HUES6 (cell line): Measurements from ENCODE around the gene GLI3.

Experiments
- H3K27ac ChIP-seq: 2 replicates; pipeline ENCODE4 v1.7.0; 2013; ENCODE audit warnings: low read depth, mild to moderate bottlenecking, low read length, inconsistent platforms
- H3K27me3 ChIP-seq: 2 replicates; pipeline ENCODE4 v1.6.1; 2013; ENCODE audit warnings: low read length; ENCODE audit not compliant: control insufficient read depth, insufficient read depth
- H3K36me3 ChIP-seq: 2 replicates; pipeline ENCODE4 v1.6.1; 2013; ENCODE audit warnings: low read length; ENCODE audit not compliant: control insufficient read depth, insufficient read depth
- H3K4me1 ChIP-seq: 2 replicates; pipeline ENCODE4 v1.6.1; 2013; ENCODE audit warnings: low read length; ENCODE audit not compliant: control insufficient read depth, insufficient read depth
- H3K4me3 ChIP-seq: 2 replicates; pipeline ENCODE4 v1.5.1; 2013; ENCODE audit warnings: low read depth, low read length
- H3K9ac ChIP-seq: one replicate; pipeline ENCODE4 v1.6.1; 2013; ENCODE audit warnings: mild to moderate bottlenecking, low read length
- H3K9me3 ChIP-seq: 2 replicates; pipeline ENCODE4 v1.6.1; 2013; ENCODE audit warnings: low read depth, low read length; ENCODE audit not compliant: control insufficient read depth, insufficient read depth

GLI3 gene

GRCh38 chr7:42236976-42237810, at the start of gene GLI3:
Gene GLI3, minus strand, starts transcription at chr7:42237209. Its CDS starts 13,956 bp downstream, at chr7:42223253.
- H3K27me3 ChIP-seq: peaks cover 44% of the 10 kb centered on the region
- no peaks in the 10 kb centered on the region for H3K36me3 ChIP-seq
- H3K27ac ChIP-seq: peak within 1 kb of the TSS; percentile 65; the same call in 1 of the 2 replicates
- H3K4me1 ChIP-seq: peaks cover 48% of the 10 kb centered on the region
- H3K9ac ChIP-seq: peak within 1 kb of the TSS; percentile 85
- H3K9me3 ChIP-seq: no peaks in the 10 kb centered on the region
- H3K4me3 ChIP-seq: peak within 1 kb of the TSS; percentile 94

- Histone ChIP-seq H3K27ac (no peak overlapping the region), H3K36me3 (no peaks in the 10 kb centered on the region), H3K27me3 (no peaks in the 10 kb centered on the region), H3K4me1 (no peaks in the 10 kb centered on the region), H3K9ac (no peak overlapping the region), H3K4me3 (no peak overlapping the region), H3K9me3 (no peaks in the 10 kb centered on the region)
Measured at GRCh38 chr7:42285383-42285824, 48.4 kb upstream of the GLI3 start.

GRCh38 chr7:42283553-42283952, 46.5 kb upstream of the GLI3 start:
- no peaks in the 10 kb centered on the region for H3K4me1 ChIP-seq
- no peak overlapping the region for H3K4me3 ChIP-seq
- no peaks in the 10 kb centered on the region for H3K9me3 ChIP-seq
- H3K36me3 ChIP-seq: no peaks in the 10 kb centered on the region
- no peaks in the 10 kb centered on the region for H3K27me3 ChIP-seq
- no peak overlapping the region for H3K27ac ChIP-seq
- H3K9ac ChIP-seq: no peak overlapping the region

- H3K4me3 ChIP-seq: no peak overlapping the region
- no peaks in the 10 kb centered on the region for H3K36me3 ChIP-seq
- H3K4me1 ChIP-seq: peaks cover 2% of the 10 kb centered on the region; the same call in 1 of the 2 replicates
- H3K9ac ChIP-seq: no peak overlapping the region
- H3K9me3 ChIP-seq: no peaks in the 10 kb centered on the region
- no peak overlapping the region for H3K27ac ChIP-seq
- H3K27me3 ChIP-seq: no peaks in the 10 kb centered on the region
Measured at GRCh38 chr7:42278344-42278743, 41.3 kb upstream of the GLI3 start.

- Histone ChIP-seq H3K27me3 (no peaks in the 10 kb centered on the region), H3K4me3 (no peak overlapping the region), H3K4me1 (peaks cover 6% of the 10 kb centered on the region; the same call in 1 of the 2 replicates), H3K36me3 (no peaks in the 10 kb centered on the region), H3K27ac (no peak overlapping the region), H3K9ac (no peak overlapping the region), H3K9me3 (no peaks in the 10 kb centered on the region)
Measured at GRCh38 chr7:42274053-42274452, 37.0 kb upstream of the GLI3 start.

- Histone ChIP-seq H3K4me3 (no peak overlapping the region), H3K36me3 (no peaks in the 10 kb centered on the region), H3K27me3 (no peaks in the 10 kb centered on the region), H3K9ac (no peak overlapping the region), H3K4me1 (peaks cover 6% of the 10 kb centered on the region; the same call in 1 of the 2 replicates), H3K27ac (no peak overlapping the region), H3K9me3 (no peaks in the 10 kb centered on the region)
Measured at GRCh38 chr7:42272793-42273665, 36.0 kb upstream of the GLI3 start.

GRCh38 chr7:42269161-42269560, 32.2 kb upstream of the GLI3 start:
- Histone ChIP-seq H3K9me3 (no peaks in the 10 kb centered on the region), H3K27me3 (no peaks in the 10 kb centered on the region)

GRCh38 chr7:42264702-42265101, 27.7 kb upstream of the GLI3 start:
- Histone ChIP-seq H3K4me1 (peaks cover 12% of the 10 kb centered on the region), H3K4me3 (no peak overlapping the region), H3K27ac (no peak overlapping the region), H3K36me3 (no peaks in the 10 kb centered on the region), H3K27me3 (no peaks in the 10 kb centered on the region), H3K9ac (no peak overlapping the region), H3K9me3 (no peaks in the 10 kb centered on the region)

More at GRCh38 chr7:42269161-42269560, 32.2 kb upstream of the GLI3 start:
- Histone ChIP-seq H3K4me1 (peaks cover 6% of the 10 kb centered on the region; the same call in 1 of the 2 replicates), H3K4me3 (no peak overlapping the region), H3K36me3 (no peaks in the 10 kb centered on the region), H3K9ac (no peak overlapping the region), H3K27ac (no peak overlapping the region)

- Histone ChIP-seq H3K9ac (no peak overlapping the region), H3K4me3 (no peak overlapping the region)
Measured at GRCh38 chr7:42263971-42264370, 27.0 kb upstream of the GLI3 start.

GRCh38 chr7:42262964-42263363, 26.0 kb upstream of the GLI3 start:
- H3K36me3 ChIP-seq: no peaks in the 10 kb centered on the region
- no peak overlapping the region for H3K9ac ChIP-seq
- peaks cover 12% of the 10 kb centered on the region for H3K4me1 ChIP-seq
- H3K4me3 ChIP-seq: no peak overlapping the region
- H3K27ac ChIP-seq: no peak overlapping the region
- no peaks in the 10 kb centered on the region for H3K27me3 ChIP-seq
- H3K9me3 ChIP-seq: no peaks in the 10 kb centered on the region

More at GRCh38 chr7:42263971-42264370, 27.0 kb upstream of the GLI3 start:
- Histone ChIP-seq H3K36me3 (no peaks in the 10 kb centered on the region), H3K9me3 (no peaks in the 10 kb centered on the region), H3K27me3 (no peaks in the 10 kb centered on the region), H3K4me1 (peaks cover 12% of the 10 kb centered on the region), H3K27ac (no peak overlapping the region)

- H3K27ac ChIP-seq: no peak overlapping the region
- H3K9me3 ChIP-seq: peaks cover 20% of the 10 kb centered on the region
Measured at GRCh38 chr7:42254217-42254616, 17.2 kb upstream of the GLI3 start.

More at GRCh38 chr7:42254217-42254616, 17.2 kb upstream of the GLI3 start:
- no peaks in the 10 kb centered on the region for H3K36me3 ChIP-seq
- H3K9ac ChIP-seq: no peak overlapping the region
- H3K27me3 ChIP-seq: no peaks in the 10 kb centered on the region
- no peaks in the 10 kb centered on the region for H3K4me1 ChIP-seq
- H3K4me3 ChIP-seq: no peak overlapping the region
